Liver (tissue), 9 donors: ENCODE results near the gene ZNF556. TPM values are rescaled to one million over a fixed set of nuclear protein-coding genes. Genes with fewer than 3 reads are reported as not detected.
A peak's percentile ranks its signal among the peaks of the same experiment; 100 is the strongest.

Experiments used
- DNase-seq: peaks from one replicate; pipeline ENCODE4 v3.0.0-alpha.2; 2017; ENCODE audit warnings: low spot score
- H3K27ac ChIP-seq, 2 donors: one replicate each; pipeline ENCODE4 v1.7.0; 2013; ENCODE audit warnings: inconsistent platforms in 2 of 2, low read length in 2 of 2, control low read depth in 1 of 2, low read depth in 1 of 2, mild to moderate bottlenecking in 1 of 2
- H3K27me3 ChIP-seq, 4 donors: one replicate each; pipeline versions ENCODE4 v1.6.1 to v1.7.0; 2013; ENCODE audit warnings: low read length in 3 of 4, inconsistent platforms in 1 of 4, mild to moderate bottlenecking in 1 of 4, moderate library complexity in 1 of 4; ENCODE audit not compliant: control insufficient read depth in 4 of 4, insufficient read depth in 4 of 4
- H3K36me3 ChIP-seq, 4 donors: one replicate each; pipeline versions ENCODE4 v1.6.1 to v1.7.0; 2013; ENCODE audit warnings: low read length in 3 of 4, mild to moderate bottlenecking in 3 of 4, low read depth in 1 of 4, moderate library complexity in 1 of 4; ENCODE audit not compliant: control insufficient read depth in 4 of 4, insufficient read depth in 3 of 4
- H3K4me1 ChIP-seq, 4 donors: one replicate each; pipeline versions ENCODE4 v1.6.1 to v1.7.0; 2013; ENCODE audit warnings: low read length in 3 of 4, mild to moderate bottlenecking in 3 of 4, moderate library complexity in 1 of 4; ENCODE audit not compliant: control insufficient read depth in 4 of 4, insufficient read depth in 4 of 4
- H3K4me3 ChIP-seq, 3 donors: one replicate each; pipeline versions ENCODE4 v1.6.1 to v1.7.0; 2013; ENCODE audit warnings: low read length in 3 of 3, control low read depth in 1 of 3, low read depth in 1 of 3, mild to moderate bottlenecking in 1 of 3
- H3K9ac ChIP-seq, 2 donors: one replicate each; pipeline ENCODE4 v1.7.0; 2013; ENCODE audit warnings: low read length in 2 of 2, mild to moderate bottlenecking in 2 of 2, moderate library complexity in 2 of 2, control low read depth in 1 of 2, low read depth in 1 of 2
- H3K9me3 ChIP-seq, 4 donors: one replicate each; pipeline versions ENCODE4 v1.6.1 to v1.7.0; 2013; ENCODE audit warnings: low read length in 3 of 4; ENCODE audit not compliant: control insufficient read depth in 4 of 4
- FOXA1 ChIP-seq: IDR thresholded peaks from 2 replicates; pipeline ENCODE4 v1.6.1; 2016; ENCODE audit warnings: antibody characterized with exemption
- FOXA2 ChIP-seq: IDR thresholded peaks from 2 replicates; pipeline ENCODE4 v1.6.1; 2016; ENCODE audit warnings: antibody characterized with exemption
- GABPA ChIP-seq, 2 donors: IDR thresholded peaks in 1 of 2; conservative IDR thresholded peaks in 1 of 2; 2 replicates each; pipeline ENCODE4 v1.6.1; 2016; ENCODE audit warnings: antibody characterized with exemption in 2 of 2, mild to moderate bottlenecking in 1 of 2, moderate library complexity in 1 of 2
- HNF4A ChIP-seq, 2 donors: conservative IDR thresholded peaks; 2 replicates each; pipeline ENCODE4 v1.6.1; 2016; ENCODE audit warnings: antibody characterized with exemption in 2 of 2, mild to moderate bottlenecking in 2 of 2
- HNF4G ChIP-seq: IDR thresholded peaks from 2 replicates; pipeline ENCODE4 v1.6.1; 2016; ENCODE audit warnings: antibody characterized with exemption
- JUND ChIP-seq, 2 donors: IDR thresholded peaks; 2 replicates each; pipeline ENCODE4 v1.6.1; 2016; ENCODE audit warnings: antibody characterized with exemption in 2 of 2
- NR2F2 ChIP-seq: IDR thresholded peaks from 2 replicates; pipeline ENCODE4 v1.6.1; 2016; ENCODE audit warnings: antibody characterized with exemption
- RAD21 ChIP-seq, 2 donors: IDR thresholded peaks; 2 replicates each; pipeline ENCODE4 v1.6.1; 2016; ENCODE audit warnings: antibody characterized with exemption in 2 of 2, mild to moderate bottlenecking in 2 of 2
- SP1 ChIP-seq: IDR thresholded peaks from 2 replicates; pipeline ENCODE4 v1.6.1; 2018; ENCODE audit warnings: antibody characterized with exemption, mild to moderate bottlenecking
- TAF1 ChIP-seq: conservative IDR thresholded peaks from 2 replicates; pipeline ENCODE4 v1.6.1; 2016; ENCODE audit warnings: antibody characterized with exemption, mild to moderate bottlenecking
- YY1 ChIP-seq: IDR thresholded peaks from 2 replicates; pipeline ENCODE4 v1.6.1; 2016; ENCODE audit warnings: antibody characterized with exemption, mild to moderate bottlenecking
- WGBS: extraction: QIAGEN DNeasy Blood & Tissue Kit; methylation state at CpG from one replicate; pipeline ENCODE4 v1.1.7; 2013; 5-methylcytosine and 5-hydroxymethylcytosine counted together
- polyA plus RNA-seq, 2 donors: library from polyadenylated mRNA; stranded (reverse) in 1 of 2; unstranded in 1 of 2; fragments of 200-250 nt in 1 of 2; fragments of >200 nt in 1 of 2; fragmentation: Nextera tagmentation in 1 of 2; extraction: Ambion mirVana in 1 of 2; gene quantifications; one replicate each; pipeline versions ENCODE4 v1.2.1 to v1.2.3, GENCODE V29; 2013 to 2015
- total RNA-seq, 2 donors: library from RNA; depleted of rRNA; stranded (reverse); fragments of >200 nt; gene quantifications; one replicate each; pipeline ENCODE4 v1.2.3, GENCODE V29; 2014
- TF ChIP-seq, protein P1 (sequence below): IDR thresholded peaks from 2 replicates; pipeline ENCODE4 v1.6.1; 2016; ENCODE audit warnings: antibody characterized with exemption
- TF ChIP-seq, protein P2 (sequence below): IDR thresholded peaks from 2 replicates; pipeline ENCODE4 v1.6.1; 2016; ENCODE audit warnings: antibody characterized with exemption
- TF ChIP-seq, protein P3 (sequence below): IDR thresholded peaks from 2 replicates; pipeline ENCODE4 v1.6.1; 2016; ENCODE audit warnings: antibody characterized with exemption, mild to moderate bottlenecking
- TF ChIP-seq, protein P4 (sequence below): IDR thresholded peaks from 2 replicates; pipeline ENCODE4 v1.6.1; 2016; ENCODE audit warnings: antibody characterized with exemption
- TF ChIP-seq, protein P5 (sequence below): fragments of 150-350 bp; IDR thresholded peaks from 2 replicates; pipeline ENCODE4 v1.5.1; 2017; ENCODE audit warnings: improper control_type of control experiment, low read depth, low read length; ENCODE audit not compliant: missing input control
- donor health status: healthy.
- donor health status: healthy.
- donor health status: healthy.
- donor health status: healthy.
- donor health status: healthy.

The ZNF556 gene
- total and polyA plus RNA-seq, 4 donors = 0.08 TPM; not detected in 3

DNA sequence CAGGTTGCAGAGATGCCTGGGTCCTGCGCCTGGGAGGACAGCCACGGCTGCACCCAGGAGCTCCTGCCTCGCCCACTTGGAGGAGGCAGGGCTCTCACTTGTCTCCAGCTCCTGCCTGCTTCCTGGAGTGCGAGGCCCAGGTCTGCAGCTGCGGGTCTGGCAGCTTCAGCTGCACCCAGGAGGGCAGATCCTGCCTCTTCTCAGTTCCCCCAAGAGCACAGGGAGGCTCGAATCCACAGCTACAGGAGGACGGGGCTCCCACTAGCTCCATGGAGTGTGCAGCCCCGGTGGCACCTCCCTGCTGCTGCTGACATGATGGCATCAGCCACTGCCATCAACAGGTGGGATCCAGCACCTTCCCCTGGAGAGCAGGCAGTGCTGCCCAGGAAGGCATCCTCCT lies 43.0 kb upstream of the ZNF556 start:
- WGBS = 76% methylated on average over 8 of the region's 8 CpGs
- no peak for DNase-seq
- H3K9me3 ChIP-seq = peaks cover 0 to 16% (median 14%) of the 10 kb centered on the region in 4 donors
- H3K9ac ChIP-seq = no peak overlapping the region
- H3K27me3 ChIP-seq = no peaks in the 10 kb centered on the region
- H3K27ac ChIP-seq = no peak overlapping the region
- TF ChIP-seq RAD21 (IDR thresholded peaks at IDR 0.05) (no peak), FOXA1 (no peak), GABPA (IDR thresholded peaks at IDR 0.05 in 1 of 2, conservative IDR thresholded peaks at IDR 0.05 in 1 of 2) (no peak), HNF4G (no peak), FOXA2 (no peak), YY1 (no peak), HNF4A (conservative IDR thresholded peaks at IDR 0.05) (no peak), TAF1 (no peak), NR2F2 (no peak), JUND (IDR thresholded peaks at IDR 0.05) (no peak)
- TF ChIP-seq, protein P1, sequence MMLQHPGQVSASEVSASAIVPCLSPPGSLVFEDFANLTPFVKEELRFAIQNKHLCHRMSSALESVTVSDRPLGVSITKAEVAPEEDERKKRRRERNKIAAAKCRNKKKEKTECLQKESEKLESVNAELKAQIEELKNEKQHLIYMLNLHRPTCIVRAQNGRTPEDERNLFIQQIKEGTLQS = no peak
- TF ChIP-seq, protein P2, sequence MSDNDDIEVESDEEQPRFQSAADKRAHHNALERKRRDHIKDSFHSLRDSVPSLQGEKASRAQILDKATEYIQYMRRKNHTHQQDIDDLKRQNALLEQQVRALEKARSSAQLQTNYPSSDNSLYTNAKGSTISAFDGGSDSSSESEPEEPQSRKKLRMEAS = no peak
- TF ChIP-seq, protein P3, sequence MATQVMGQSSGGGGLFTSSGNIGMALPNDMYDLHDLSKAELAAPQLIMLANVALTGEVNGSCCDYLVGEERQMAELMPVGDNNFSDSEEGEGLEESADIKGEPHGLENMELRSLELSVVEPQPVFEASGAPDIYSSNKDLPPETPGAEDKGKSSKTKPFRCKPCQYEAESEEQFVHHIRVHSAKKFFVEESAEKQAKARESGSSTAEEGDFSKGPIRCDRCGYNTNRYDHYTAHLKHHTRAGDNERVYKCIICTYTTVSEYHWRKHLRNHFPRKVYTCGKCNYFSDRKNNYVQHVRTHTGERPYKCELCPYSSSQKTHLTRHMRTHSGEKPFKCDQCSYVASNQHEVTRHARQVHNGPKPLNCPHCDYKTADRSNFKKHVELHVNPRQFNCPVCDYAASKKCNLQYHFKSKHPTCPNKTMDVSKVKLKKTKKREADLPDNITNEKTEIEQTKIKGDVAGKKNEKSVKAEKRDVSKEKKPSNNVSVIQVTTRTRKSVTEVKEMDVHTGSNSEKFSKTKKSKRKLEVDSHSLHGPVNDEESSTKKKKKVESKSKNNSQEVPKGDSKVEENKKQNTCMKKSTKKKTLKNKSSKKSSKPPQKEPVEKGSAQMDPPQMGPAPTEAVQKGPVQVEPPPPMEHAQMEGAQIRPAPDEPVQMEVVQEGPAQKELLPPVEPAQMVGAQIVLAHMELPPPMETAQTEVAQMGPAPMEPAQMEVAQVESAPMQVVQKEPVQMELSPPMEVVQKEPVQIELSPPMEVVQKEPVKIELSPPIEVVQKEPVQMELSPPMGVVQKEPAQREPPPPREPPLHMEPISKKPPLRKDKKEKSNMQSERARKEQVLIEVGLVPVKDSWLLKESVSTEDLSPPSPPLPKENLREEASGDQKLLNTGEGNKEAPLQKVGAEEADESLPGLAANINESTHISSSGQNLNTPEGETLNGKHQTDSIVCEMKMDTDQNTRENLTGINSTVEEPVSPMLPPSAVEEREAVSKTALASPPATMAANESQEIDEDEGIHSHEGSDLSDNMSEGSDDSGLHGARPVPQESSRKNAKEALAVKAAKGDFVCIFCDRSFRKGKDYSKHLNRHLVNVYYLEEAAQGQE = no peak
- TF ChIP-seq, protein P4, sequence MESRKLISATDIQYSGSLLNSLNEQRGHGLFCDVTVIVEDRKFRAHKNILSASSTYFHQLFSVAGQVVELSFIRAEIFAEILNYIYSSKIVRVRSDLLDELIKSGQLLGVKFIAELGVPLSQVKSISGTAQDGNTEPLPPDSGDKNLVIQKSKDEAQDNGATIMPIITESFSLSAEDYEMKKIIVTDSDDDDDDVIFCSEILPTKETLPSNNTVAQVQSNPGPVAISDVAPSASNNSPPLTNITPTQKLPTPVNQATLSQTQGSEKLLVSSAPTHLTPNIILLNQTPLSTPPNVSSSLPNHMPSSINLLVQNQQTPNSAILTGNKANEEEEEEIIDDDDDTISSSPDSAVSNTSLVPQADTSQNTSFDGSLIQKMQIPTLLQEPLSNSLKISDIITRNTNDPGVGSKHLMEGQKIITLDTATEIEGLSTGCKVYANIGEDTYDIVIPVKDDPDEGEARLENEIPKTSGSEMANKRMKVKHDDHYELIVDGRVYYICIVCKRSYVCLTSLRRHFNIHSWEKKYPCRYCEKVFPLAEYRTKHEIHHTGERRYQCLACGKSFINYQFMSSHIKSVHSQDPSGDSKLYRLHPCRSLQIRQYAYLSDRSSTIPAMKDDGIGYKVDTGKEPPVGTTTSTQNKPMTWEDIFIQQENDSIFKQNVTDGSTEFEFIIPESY = no peak
- TF ChIP-seq, protein P5, sequence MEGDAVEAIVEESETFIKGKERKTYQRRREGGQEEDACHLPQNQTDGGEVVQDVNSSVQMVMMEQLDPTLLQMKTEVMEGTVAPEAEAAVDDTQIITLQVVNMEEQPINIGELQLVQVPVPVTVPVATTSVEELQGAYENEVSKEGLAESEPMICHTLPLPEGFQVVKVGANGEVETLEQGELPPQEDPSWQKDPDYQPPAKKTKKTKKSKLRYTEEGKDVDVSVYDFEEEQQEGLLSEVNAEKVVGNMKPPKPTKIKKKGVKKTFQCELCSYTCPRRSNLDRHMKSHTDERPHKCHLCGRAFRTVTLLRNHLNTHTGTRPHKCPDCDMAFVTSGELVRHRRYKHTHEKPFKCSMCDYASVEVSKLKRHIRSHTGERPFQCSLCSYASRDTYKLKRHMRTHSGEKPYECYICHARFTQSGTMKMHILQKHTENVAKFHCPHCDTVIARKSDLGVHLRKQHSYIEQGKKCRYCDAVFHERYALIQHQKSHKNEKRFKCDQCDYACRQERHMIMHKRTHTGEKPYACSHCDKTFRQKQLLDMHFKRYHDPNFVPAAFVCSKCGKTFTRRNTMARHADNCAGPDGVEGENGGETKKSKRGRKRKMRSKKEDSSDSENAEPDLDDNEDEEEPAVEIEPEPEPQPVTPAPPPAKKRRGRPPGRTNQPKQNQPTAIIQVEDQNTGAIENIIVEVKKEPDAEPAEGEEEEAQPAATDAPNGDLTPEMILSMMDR = no peak
- H3K4me1 ChIP-seq = peaks cover 0 to 12% (median 4%) of the 10 kb centered on the region in 4 donors
- no peak overlapping the region for H3K4me3 ChIP-seq
- H3K36me3 ChIP-seq = peaks cover 0 to 33% (median 17%) of the 10 kb centered on the region in 4 donors

DNA sequence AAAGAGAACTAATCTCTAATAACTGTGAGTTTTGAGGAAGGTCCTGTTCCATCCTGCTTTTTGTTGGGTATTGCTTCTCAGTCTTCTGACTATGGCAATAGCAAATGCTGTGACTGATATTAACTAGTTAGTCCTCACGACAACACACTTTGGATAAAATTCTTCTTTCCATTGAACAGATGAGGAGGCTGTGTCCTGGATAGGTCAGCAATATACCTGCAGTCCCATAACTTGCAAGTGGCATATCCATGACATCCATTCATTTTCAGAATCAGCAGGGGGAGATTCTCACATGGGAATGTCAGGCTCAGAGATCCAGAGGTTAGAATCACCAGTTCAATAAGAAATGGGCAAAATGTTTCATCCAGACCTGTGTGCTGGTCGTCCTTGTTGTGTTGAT lies 40.1 kb upstream of the ZNF556 start:
- Histone ChIP-seq H3K4me3 (peak overlapping the region in 1 of 3 donors; percentile 19), H3K27me3 (no peaks in the 10 kb centered on the region), H3K27ac (no peak overlapping the region), H3K9me3 (peaks cover 3 to 28% (median 20%) of the 10 kb centered on the region in 4 donors), H3K4me1 (no peaks in the 10 kb centered on the region), H3K9ac (no peak overlapping the region), H3K36me3 (peaks cover 0 to 33% (median 19%) of the 10 kb centered on the region in 4 donors)
- TF ChIP-seq, protein P5 = no peak
- TF ChIP-seq, protein P3 = no peak
- TF ChIP-seq, protein P4 = no peak
- no peak for TF ChIP-seq FOXA2
- no peak for TF ChIP-seq SP1
- DNase-seq = no peak
- WGBS = 97% methylated on average over 2 of the region's 2 CpGs
